DMS153 treated with DMSO at 0.1 percent for 48 hours (cell line): Measurements from ENCODE around the gene CSNK1D.

Source experiments
- DNase-seq: peaks from one replicate; lab custom pipeline; 2025; ENCODE audit not compliant: unreplicated experiment; lab: John Stamatoyannopoulos, UW

Gene CSNK1D

DNA sequence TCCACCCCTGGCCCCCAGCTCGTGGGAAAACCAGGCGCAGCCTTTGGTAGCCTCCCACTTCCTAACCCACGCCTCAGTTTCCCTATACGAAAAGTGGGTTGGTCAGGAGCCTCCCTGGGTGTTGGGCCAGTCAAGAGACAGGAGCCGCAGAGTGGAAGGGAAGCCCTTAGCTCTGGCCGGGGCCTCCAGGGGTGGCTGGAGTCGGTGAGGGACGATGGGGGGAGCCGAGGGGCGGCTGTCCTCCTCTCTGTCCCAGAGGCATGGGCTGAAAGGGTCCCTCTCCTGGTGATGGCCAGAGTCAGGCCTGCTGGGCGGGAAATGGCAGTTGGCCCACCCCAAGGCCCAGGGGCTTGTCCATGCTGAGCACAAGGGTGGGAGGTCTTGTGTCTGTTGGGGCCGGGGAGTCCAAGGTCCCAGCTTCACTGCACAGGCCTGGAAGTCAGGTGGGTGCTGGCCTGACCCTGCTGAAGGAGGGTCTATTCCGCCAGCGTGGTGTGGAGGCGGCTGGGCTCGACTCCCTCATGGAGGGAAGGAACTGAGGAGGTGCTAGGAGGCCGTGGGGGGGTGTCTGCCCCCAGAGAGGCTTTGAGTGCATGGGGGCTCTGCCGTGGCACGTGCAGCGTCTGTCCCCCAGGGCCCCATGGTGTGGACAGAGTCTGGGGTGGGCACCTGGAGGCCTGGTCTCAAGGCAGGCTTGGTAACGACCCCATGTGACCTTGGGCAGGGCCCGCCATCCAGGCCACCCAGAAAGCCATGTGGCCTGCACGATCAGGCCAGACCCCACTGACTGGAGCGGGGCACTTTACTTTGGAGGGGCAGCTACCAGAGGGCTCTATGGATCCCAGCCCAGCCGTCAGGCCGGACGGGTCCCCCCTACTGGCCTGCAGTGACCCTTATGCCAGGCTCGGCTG is 43.5 kb downstream of the CSNK1D start:
- DNase-seq: no peak

DNA sequence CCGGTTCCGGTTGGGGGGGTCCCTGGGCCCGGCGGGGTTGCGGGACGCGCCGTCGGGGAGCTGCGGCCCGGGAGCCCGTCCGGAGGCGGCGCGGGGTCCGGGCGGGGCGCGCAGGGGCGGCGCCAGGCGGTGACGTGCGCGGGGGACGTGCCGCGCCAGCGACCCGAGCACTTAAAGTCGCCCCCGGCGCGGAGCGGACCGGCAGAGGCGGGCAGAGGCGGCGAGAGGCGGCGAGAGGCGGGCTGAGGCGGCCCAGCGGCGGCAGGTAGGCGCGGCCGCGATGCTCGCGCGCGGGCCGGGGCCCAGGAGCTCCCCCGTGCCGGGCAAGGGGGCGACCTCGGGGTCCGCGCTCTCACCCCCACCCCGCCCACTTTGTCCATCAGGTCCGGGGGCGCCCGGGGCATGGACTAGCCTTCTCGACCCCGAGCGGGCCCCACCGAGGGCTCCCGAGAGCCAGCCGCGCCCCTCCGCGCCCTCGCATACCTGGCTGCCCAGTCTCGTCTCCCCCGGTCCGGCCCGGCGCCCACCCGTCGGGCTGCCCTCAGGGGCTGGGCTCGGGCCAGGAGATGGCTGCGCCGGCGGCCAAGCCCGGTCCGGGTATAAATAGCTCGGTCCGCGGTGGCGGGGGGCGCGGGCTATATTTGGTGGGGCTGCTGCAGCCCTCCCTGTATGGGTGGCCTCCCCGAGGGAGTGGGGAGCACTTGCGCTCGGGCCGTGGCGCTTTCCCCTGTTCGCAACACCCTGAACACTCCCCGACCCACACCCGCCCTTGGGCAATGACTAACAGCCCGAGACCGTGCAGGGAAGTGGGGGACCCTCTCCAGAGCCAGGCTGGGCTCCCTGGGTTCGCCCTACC is 44.4 kb downstream of the CSNK1D start, which contains the start of gene SLC16A3:
Gene SLC16A3 (plus strand): TSS at position 201 of the 856 bp plus-strand sequence. CDS start 6,967 bp downstream, outside the sequence.
- DNase-seq: no peak

DNA sequence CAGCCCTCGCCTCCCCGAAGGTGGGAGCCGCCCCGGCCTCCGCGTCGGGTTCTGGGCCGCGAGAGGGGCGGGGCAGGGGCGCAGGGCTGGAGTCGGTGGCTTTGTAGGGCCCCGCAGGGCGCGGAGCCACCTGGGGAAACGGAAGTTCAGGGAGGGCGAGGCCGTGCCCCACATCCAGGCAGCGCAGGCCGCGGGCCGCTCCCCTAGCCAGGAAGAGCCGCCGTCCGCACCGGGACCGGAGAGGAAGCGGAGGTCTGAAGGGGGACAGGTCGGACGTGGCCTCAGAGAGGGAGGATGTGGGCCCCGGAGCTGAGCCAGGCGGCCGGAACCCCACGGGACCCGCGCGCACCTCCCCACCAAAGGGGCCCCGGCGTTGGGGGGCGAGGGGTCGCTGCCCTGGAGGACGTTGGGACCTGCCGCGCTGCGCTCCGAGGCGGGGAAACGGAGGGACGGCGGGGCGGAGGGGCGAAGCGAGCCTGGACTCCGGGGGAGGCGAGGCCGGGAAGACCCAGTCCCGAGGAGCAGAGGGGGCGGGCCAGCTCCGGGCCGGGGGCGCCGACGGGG is 45.1 kb downstream of the CSNK1D start:
- no peak for DNase-seq

DNA sequence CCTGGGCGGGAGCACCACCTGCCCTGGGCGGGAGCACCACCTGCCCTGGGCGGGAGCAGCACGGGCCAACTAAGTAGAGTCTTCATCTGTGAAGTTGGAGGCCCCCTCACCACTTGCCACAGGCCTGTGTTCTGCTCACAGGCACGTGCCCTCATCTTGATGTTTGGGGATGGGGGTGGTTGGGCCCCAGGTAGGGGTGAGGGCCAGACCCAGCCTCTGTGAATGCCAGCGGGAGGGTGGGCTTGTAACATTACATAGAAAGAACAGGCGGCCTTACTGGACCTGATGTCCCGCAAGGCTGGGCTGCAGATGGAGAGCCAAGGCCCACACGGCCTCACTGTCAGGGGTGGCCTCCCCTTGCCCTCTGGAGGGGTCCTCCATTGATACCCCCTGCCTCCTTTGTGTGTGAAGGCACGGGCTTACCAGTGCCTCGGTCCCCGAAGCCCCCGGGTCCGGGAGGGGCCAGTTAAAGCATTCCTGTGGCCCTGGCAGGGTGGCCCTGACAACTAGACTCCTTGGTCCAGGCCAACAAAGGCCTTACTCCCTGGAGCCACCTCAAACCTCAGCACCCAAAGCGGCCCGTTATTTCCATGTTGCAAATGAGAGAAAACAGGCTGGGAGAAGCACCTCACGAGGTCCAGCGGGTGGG is 45.7 kb downstream of the CSNK1D start:
- DNase-seq: no peak

DNA sequence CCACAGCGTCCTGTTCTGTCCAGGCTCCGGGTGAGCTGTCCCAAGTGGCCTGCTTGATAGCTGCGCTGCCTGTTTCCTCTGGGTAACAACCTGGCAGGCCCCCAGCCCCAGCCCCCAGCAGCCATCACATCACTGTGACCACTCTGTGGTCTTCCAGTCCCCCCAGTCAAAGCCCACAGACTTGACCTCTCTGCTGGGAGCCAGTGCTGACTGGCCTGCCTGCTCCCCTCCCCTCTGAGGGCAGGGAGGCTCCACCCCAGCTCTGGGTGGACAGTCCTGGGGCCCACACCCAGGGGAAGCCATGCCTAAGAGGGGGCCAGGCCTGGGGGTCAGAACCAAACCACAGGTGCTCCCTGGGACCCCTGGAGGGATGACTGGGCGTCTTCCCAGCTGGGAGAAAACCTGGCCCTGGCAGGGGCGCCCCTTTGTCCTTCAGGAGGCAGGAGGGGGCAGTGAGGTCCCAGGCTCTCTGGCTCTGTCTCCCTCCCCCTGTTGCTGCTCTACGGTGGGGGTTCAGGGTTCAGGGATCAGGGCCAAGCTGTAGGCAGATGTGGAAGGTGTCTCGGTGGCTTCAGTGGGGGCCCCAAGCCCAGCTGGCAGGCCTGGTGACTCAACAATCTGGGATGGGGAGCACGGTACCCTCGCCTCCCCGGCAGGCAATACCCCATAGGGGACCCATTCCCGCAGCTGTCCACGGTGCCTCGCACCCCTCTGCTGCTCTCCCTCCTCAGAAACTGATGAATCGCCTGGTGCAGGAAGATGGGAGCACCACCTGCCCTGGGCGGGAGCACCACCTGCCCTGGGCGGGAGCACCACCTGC is 46.5 kb downstream of the CSNK1D start:
- no peak for DNase-seq

DNA sequence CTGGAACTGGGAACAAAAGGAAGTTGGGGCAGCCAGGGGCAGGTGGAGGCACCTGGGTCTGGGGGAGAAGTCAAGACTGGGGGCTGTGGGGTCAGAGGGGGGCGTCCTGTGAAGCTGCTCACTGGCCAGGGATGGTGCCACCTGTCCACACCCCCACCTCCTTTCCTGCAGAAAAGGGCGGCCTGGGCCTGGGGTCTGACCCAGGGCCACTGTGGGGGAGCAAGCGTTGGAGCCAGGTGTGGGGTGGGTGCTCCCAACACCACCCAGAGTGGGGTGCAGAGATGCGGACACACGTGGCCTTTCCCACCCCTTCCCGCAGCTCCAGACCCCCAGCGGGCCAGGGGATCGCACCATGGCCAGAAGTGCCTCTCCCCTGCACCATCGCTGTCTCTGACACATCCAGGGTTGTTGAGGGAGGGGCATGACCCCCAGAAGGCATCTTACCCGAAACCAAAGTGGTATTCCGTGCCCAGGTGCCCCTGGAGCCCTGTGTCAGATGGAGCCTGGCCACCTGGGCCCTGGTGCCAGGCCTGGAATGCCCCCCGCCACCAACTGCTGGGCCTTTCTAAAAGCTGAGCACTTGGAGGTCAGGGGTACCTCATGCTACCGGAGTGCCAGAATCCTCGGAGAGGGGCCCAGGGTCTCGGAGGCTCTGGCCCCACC is 47.2 kb downstream of the CSNK1D start:
- DNase-seq: no peak

DNA sequence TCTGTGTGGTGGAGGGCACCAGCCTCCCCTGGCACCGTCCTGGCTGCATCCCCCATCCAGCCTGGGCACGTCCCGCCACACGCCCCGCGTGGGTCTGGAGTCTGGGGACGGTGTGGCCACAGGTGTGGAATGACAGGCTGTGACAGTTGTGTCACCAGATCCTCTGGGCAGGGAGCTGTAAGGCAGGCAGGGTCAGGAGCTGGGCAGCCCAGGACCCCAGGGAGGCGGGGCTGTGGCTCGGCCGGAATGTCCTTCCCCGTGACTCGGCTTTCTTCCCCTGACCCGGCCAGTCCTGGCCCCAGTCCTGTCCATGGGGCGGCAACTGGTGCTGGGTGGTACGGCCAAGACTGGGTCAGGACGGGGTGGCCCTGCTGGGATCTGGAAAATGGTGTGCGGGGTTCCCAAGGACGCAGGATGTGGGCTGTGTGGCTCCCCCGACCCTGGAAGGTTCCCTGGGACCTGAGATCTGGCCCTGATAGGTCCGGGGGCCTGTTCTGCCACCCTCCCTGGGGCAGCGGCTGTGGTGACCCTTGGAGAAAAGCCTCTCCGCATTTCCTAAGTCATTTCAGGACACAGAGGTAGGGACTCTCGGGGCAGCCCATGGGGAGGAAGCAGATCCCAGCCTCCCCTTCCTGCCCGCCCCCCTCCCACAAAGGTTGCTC is 48.0 kb downstream of the CSNK1D start:
- no peak for DNase-seq

DNA sequence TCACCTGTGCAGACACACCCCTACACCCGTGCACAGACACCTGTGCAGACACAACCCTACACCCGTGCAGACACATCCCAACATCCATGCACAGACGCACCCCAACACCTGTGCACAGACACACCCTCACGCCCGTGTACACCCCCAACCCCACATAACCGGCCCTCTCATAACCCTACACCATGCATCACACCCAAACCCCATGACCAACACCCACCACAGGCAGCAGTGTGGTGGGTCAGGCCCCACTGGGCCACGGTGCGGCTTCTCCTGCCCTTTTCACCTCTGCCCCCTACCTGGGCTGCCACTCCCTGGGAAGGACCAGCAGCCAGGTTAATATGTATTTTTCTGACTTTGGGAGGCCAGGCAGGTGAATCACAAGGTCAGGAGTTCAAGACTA is 48.8 kb downstream of the CSNK1D start:
- DNase-seq: no peak

DNA sequence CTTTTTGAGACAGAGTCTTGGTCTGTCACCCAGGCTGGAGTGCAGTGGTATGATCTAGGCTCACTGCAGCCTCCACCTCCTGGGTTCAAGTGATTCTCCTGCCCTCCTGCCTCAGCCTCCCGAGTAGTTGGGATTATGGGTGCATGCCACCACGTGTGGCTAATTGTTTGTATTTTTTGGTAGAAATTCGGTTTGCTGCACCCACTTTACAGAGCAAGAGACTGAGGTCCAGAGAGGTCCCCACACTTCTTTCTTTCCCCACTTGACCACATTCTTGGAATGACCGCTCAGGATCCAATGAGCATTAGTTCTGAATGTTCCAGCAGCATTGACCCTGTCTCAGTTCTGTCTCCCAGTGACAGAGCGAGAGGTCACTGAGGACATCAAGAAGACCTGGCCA is 50.0 kb downstream of the CSNK1D start:
- no peak for DNase-seq

DNA sequence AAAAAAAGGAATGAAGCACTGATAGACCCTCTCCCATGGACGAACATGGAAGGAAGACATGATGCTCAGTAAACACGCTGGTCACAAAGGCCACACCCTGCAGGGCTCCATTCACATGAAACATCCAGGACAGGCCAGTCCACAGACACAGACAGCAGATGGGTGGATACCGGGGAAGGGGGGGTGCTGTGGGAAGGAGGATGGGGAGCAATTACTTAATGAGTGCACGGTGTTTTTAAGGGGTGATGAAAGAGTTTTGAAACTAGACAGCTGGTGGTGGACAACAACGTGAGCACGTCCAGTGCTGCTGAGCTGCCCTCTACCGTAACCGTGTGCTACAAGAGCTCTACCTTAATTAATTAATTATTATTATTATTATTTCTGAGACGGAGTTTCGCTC is 50.7 kb downstream of the CSNK1D start:
- no peak for DNase-seq

DNA sequence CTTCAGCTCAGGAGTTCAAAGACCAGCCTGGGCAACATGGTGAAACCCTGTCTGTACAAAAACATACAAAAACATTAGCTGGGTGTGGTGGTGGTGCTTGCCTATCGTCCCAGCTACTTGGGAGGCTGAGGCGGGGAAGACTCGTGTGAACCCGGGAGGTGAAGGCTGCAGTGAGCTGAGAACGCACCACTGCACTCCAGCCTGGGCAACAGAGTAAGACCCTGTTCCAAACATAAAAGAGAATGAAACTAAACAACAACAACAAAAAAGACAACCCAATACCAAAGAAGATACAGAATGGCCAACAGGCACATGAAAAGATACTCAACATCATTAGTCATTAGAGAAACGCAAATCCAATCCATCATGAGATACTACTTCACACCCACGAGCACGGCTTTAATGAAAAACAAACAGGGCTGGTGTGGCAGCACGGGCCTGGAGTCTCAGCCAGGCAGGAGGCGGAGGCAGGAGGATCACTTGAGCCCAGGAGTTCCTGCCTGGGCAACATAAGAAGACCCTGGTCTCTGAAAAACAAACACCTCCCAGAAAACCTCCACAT is 52.1 kb downstream of the CSNK1D start:
- no peak for DNase-seq

DNA sequence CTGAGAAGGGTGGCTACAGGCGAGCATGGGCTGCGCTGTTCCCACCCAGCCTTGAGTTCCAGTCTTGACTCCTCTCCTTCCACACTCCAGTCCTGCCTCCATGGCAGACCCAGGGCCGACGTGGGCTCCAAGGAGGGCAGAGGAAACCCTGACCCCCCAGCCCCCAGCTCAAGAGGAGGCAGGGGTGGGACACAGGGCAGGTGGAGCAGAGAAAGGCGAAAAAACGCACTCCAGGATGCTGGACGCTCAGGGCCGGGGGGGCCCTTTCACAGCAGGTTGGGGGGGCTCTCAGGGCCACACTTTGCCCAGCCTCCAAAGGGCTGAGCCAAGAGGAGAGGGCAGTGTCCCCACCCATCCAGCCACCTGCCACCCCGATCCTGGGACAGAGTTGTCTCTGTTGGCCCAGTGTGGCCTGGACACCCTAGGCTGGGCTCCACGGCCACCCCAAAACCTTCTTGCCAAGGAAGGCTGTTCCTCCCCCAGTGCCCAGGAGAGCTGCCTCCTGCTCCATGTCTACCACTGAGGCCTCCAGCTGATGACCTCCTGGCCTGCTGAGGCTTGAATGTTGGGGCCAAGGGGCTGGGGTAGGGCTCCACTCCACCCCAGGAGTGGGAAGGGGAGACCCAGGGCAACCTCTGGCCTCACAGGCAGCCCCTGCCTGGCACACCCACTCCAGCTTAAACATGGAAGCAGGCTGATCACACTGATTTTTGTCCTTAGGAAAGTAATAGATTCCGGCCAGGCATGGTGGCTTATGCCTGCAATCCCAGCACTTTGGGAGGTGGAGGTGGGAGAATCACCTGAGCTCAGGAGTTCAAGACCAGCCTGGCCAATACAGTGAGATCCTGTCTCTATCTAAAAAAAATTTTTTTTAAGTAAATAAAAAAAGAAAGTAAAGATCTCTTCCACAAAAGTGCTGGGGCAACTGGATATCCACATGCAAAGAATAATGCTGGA is 53.5 kb downstream of the CSNK1D start:
- DNase-seq: no peak

DNA sequence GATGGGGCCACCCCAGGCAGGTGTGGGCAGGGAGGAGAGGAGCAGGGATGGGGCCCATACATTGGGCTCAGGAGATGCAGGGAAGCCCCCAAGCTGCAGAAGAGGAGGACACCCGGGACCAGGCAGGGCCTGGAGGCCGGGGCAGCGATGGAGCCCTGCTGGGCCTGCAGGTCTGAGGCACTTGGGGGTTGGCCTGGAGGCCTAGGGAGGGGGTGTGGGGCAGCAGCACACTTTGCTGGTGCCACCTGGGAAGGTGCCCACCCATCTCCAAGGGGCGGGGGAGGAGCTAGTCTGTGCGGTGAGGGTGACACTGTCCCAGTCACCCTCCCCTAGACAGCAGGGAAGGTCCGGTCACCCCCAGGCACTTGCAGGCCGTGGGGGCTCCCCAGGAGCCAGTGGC is 54.4 kb downstream of the CSNK1D start:
- no peak for DNase-seq

DNA sequence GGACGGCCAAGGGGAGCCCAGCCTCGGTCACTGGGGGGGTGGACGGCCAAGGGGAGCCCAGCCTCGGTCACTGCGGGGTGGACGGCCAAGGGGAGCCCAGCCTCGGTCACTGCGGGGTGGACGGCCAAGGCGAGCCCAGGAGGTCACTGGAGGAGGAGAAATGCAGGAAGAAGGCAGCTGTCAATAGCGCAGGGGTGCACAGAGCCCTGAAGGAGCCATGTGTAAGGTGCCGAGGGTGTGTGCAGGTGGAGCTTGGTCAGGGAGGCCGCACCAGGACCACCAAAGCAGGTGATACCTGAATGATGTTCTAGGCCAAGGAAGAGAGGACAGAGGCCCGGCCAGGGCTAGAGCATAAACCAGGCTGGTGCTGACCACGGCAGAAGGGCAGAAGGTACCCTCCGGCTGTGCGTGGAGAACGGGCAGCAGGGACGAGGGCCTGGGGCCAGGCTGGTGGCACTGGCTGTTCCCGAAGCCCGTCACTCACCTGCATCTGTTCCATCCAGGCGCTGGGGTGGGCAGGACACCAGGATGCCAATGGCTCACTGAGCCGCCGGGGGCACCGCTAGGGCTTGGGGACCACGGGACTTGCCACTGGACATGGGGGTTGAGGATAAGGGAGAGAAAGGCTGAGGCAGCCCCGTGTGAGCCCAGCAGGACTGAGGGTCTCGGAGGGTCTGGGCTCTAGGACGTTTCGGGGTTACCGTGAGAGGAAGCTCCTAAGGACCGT is 55.0 kb downstream of the CSNK1D start:
- no peak for DNase-seq

DNA sequence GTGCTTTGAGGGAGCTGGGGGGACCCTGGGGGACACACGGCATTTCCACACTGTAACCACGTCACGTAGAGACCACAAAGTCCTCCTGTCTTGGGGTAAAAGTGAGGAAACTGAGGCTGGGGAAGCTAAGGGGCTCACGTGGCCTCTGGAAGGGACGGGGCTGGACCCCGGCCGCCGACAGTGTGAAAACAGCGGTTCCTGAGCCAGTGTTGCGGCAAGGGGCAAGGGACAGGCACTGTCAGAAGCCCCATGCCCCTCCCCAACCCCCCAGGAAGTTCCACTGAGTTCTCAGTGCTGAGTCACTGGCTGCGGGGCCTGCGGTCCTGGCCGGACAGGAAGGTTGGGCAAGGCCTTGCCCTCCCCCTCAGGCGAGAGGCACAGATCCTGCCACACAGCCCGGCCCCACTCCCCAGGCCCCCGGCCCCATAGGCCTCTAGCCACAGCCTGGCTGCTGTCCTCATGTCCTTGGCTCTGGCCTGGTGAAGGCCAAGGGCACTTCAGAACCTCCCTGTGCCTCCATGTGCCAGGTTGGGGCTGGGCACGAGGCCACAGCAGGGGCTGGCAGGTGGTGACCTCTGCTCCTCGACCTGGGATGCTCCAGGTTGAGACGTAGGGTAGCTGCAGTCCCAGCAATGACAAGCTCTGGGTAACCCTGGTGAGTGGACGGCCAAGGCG is 55.8 kb downstream of the CSNK1D start:
- DNase-seq: no peak

DNA sequence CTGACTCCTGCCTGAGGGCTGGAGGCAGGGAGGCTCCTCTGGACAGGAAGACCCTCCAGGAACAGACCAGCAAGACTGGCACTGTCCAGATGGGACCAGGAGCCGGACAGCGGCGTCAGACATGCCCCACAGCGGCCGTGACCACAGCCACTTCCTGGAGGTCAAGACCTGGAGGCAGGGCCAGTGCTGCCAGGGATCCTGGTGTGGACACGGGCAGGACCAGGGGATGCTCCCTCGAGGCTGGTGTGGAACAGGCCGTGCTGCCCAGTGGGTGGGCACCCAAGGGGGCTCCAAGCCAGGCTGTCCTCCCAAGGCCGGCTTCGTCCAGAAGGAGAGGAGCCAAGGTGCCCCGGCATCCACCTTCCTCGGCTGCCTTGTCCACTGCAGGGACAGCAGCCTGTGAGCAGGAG is 56.4 kb downstream of the CSNK1D start:
- no peak for DNase-seq
